ENCODE data around the gene ENPP7.

ENPP7 gene

GRCh38 chr17:79789943-79790804 is 59.4 kb downstream of the ENPP7 start:
- in situ Hi-C loops (cut with MboI; ENCODE audit: low sequenced_read_pairs) = no loop called here

DNA sequence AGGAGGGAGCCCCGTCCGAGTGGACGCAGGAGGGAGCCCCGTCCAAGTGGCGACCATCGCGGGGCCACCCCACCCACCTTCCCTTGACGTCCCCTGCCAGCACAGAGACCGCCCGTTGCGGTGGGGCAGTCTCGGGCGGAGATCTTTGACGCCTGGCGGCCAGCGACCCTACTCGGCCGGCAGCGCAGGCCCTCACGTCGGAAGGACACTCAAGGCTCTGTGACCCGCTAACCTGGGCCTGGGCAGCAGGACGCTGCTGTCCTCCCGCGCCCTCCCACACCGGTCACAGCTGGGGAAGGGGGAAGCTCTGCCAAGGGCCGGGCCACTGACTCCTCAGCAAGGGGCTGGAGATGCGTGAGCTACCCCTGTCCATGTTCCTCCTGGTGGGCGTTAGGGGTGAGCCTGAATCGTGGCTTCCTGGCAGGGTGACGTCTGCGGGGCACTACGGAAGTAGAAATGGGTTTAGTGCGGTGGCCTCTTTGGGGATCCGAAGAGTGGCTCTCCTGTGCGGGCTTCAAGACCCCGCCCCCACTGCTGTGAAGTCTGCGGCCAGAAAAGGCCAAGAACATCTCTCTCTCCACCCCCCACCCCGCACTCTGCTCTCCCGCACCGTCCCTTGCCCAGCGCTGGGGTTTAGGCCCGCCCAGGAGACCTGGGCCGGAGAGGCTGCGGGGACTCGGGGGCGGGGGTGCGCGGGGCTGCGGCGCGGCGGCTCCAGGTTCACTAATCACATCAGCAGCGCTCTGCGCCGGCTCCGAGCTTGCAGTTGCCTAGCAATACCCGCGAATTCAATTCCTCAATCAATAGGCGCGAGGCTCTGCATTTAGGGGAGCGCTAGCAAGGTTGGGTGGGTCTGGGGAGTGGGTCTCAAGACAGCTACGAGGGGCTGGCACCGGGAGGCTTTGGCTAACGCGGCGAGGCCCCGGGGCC is 60.3 kb downstream of the ENPP7 start:
- in situ Hi-C loops (cut with MboI; ENCODE audit: low sequenced_read_pairs) = no loop called here

- in situ Hi-C loops (cut with MboI; ENCODE audit: low sequenced_read_pairs) = no loop called here
Measured at GRCh38 chr17:79791735-79792161, 61.0 kb downstream of the ENPP7 start.
